K562 (cell line): Measurements from ENCODE around the gene DNAAF3. TPM values are rescaled to one million over a fixed set of nuclear protein-coding genes. Genes with fewer than 3 reads are reported as not detected.

ENCODE experiments used
- CC2D1A ChIP-seq: fragments of 450-650 bp; IDR thresholded peaks from 2 replicates; pipeline ENCODE4 v1.6.1; 2017; ENCODE audit warnings: mild to moderate bottlenecking
- COPS2 ChIP-seq: fragments of 450-650 bp; conservative IDR thresholded peaks from 2 replicates; pipeline ENCODE4 v1.6.1; 2016; ENCODE audit warnings: mild to moderate bottlenecking, moderate library complexity
- DDX20 ChIP-seq: fragments of 450-650 bp; IDR thresholded peaks from 2 replicates; pipeline ENCODE4 v1.6.1; 2016; ENCODE audit warnings: missing genetic modification characterization, low read depth, mild to moderate bottlenecking, missing compliant biosample characterization, moderate library complexity
- EGR1 ChIP-seq: fragments of 450-650 bp; conservative IDR thresholded peaks from 2 replicates; pipeline ENCODE4 v1.6.1; 2017; ENCODE audit warnings: mild to moderate bottlenecking
- ERF ChIP-seq: fragments of 450-650 bp; formaldehyde crosslinking; IDR thresholded peaks from 2 replicates; pipeline ENCODE4 v1.4.0; 2020; ENCODE audit warnings: mild to moderate bottlenecking, mixed read lengths
- ESRRA ChIP-seq: fragments of 450-650 bp; IDR thresholded peaks from 2 replicates; pipeline ENCODE4 v1.6.1; 2014; ENCODE audit warnings: low read depth, mild to moderate bottlenecking, moderate library complexity, borderline replicate concordance
- FOXK1 ChIP-seq: sonication (generic); formaldehyde crosslinking; IDR thresholded peaks from 2 replicates; pipeline ENCODE4 v1.8.0; 2022; ENCODE audit warnings: missing genetic modification reagents, mild to moderate bottlenecking, borderline replicate concordance
- HES1 ChIP-seq: fragments of 450-650 bp; IDR thresholded peaks from 2 replicates; pipeline ENCODE4 v1.6.1; 2016; ENCODE audit warnings: low read depth, mild to moderate bottlenecking, moderate library complexity
- HINFP ChIP-seq: fragments of 450-650 bp; conservative IDR thresholded peaks from 2 replicates; pipeline ENCODE4 v1.6.1; 2016; ENCODE audit warnings: missing genetic modification characterization, low read depth, mild to moderate bottlenecking, control low read depth, missing compliant biosample characterization
- HMGXB4 ChIP-seq: sonication (generic); formaldehyde crosslinking; IDR thresholded peaks from 2 replicates; pipeline ENCODE4 v1.8.1; 2023; ENCODE audit warnings: mild to moderate bottlenecking, missing genetic modification reagents
- MTF1 ChIP-seq: fragments of 250-450 bp; sonication (Bioruptor Pico); IDR thresholded peaks from 2 replicates; pipeline ENCODE4 v1.9.0; 2021; ENCODE audit warnings: moderate library complexity, mild to moderate bottlenecking, inconsistent platforms, borderline replicate concordance
- NFYB ChIP-seq: IDR thresholded peaks from 2 replicates; pipeline ENCODE4 v1.6.1; 2011; ENCODE audit warnings: mild to moderate bottlenecking, moderate library complexity; ENCODE audit not compliant: insufficient read length; ENCODE audit errors: extremely low read depth
- PHF21A ChIP-seq: fragments of 450-650 bp; IDR thresholded peaks from 2 replicates; pipeline ENCODE4 v1.6.1; 2017; ENCODE audit warnings: low read depth, borderline replicate concordance
- PRMT5 ChIP-seq: sonication (generic); formaldehyde crosslinking; IDR thresholded peaks from 2 replicates; pipeline ENCODE4 v1.5.0; 2020; ENCODE audit warnings: missing genetic modification reagents
- RBM14 ChIP-seq: fragments of 200-400 bp; formaldehyde crosslinking; IDR thresholded peaks from 2 replicates; pipeline ENCODE4 v1.6.1; 2018; ENCODE audit warnings: low read depth, mild to moderate bottlenecking, low read length, moderate library complexity, borderline replicate concordance; ENCODE audit not compliant: insufficient read depth
- SIRT6 ChIP-seq: IDR thresholded peaks from one replicate; pipeline ENCODE4 v1.6.1; 2012; ENCODE audit warnings: low read depth, mild to moderate bottlenecking, control low read depth, inconsistent platforms, low read length, moderate library complexity
- TAF7 ChIP-seq: fragments of 450-650 bp; IDR thresholded peaks from 2 replicates; pipeline ENCODE4 v1.6.1; 2016; ENCODE audit warnings: missing genetic modification characterization, missing compliant biosample characterization
- TFAM ChIP-seq: fragments of 250-450 bp; sonication (Bioruptor Pico); conservative IDR thresholded peaks from 2 replicates; pipeline ENCODE4 v1.5.0; 2021; ENCODE audit warnings: mild to moderate bottlenecking, moderate library complexity
- ZNF239 ChIP-seq: fragments of 250-450 bp; sonication (Bioruptor Pico); IDR thresholded peaks from 2 replicates; pipeline ENCODE4 v1.4.0; 2020; ENCODE audit warnings: mild to moderate bottlenecking
- ZNF41 ChIP-seq: fragments of 250-450 bp; sonication (Bioruptor Pico); conservative IDR thresholded peaks from 2 replicates; pipeline ENCODE4 v1.4.0; 2020; ENCODE audit warnings: mild to moderate bottlenecking
- ZNF668 ChIP-seq: fragments of 250-450 bp; sonication (Bioruptor Pico); IDR thresholded peaks from 2 replicates; pipeline ENCODE4 v1.8.0; 2022; ENCODE audit warnings: mild to moderate bottlenecking, inconsistent platforms
- ZNF79 ChIP-seq: fragments of 250-450 bp; sonication (Bioruptor Pico); IDR thresholded peaks from 2 replicates; pipeline ENCODE4 v1.4.0; 2020; ENCODE audit warnings: low read depth, mild to moderate bottlenecking, moderate library complexity
- polyA plus RNA-seq, 8 experiments: library from polyadenylated mRNA; depleted of rRNA in 4 of 8; stranded (reverse) in 5 of 8; unstranded in 3 of 8; fragments of >200 nt; fragmentation: Nextera tagmentation in 2 of 8; fragmentation: Illumina TruSeq in 1 of 8; extraction: Ambion mirVana in 2 of 8; extraction: Trizol in 1 of 8; gene quantifications; 2 replicates each; pipeline versions ENCODE4 v1.2.1 to v1.2.3, GENCODE V29; 2011 to 2014; ENCODE audit warnings: inconsistent platforms in 1 of 8, missing spikeins in 1 of 8
- total RNA-seq, 7 experiments: library from RNA; depleted of rRNA in 6 of 7; stranded (reverse); fragments of >200 nt in 6 of 7; fragmentation: Illumina TruSeq in 2 of 7; extraction: Trizol in 2 of 7; gene quantifications; 2 replicates each; pipeline versions ENCODE4 v1.2.1 to v1.2.3, GENCODE V29; 2011 to 2021; ENCODE audit warnings: low replicate concordance in 1 of 7

DNAAF3 gene
- total and polyA plus RNA-seq, 9 of the 15 experiments (the other 6 are each of a cell fraction or from before 2014, with no cell fraction given) = 21.6 to 61.5 (median 43.0) TPM

GRCh38 chr19:55158848-55159749, 7.3 kb downstream of the DNAAF3 start (continued):
- no peak for TF ChIP-seq SIRT6
- TF ChIP-seq ZNF668 (CRISPR knock-in tag) = no peak
- TF ChIP-seq CC2D1A = peak; percentile 54; the same call in 1 of the 2 replicates
- no peak for TF ChIP-seq PRMT5 (CRISPR knock-in tag)
- TF ChIP-seq HES1 = no peak
- TF ChIP-seq ZNF79 (CRISPR knock-in tag) = no peak
- no peak for TF ChIP-seq ERF
- no peak for TF ChIP-seq HMGXB4 (CRISPR knock-in tag)
- TF ChIP-seq MTF1 (CRISPR knock-in tag) = no peak
- TF ChIP-seq ZNF41 (CRISPR knock-in tag) = no peak
- no peak for TF ChIP-seq TFAM (CRISPR knock-in tag)
- TF ChIP-seq TAF7 (tag) = no peak
- 0 out of 2 replicates have a peak, but pooled peaks have one; percentile 15 for TF ChIP-seq EGR1
- no peak for TF ChIP-seq DDX20 (tag)
- TF ChIP-seq FOXK1 (CRISPR knock-in tag) = no peak
- no peak for TF ChIP-seq ESRRA
- TF ChIP-seq HINFP (tag) = no peak
- no peak for TF ChIP-seq RBM14
- TF ChIP-seq PHF21A = no peak
- no peak for TF ChIP-seq ZNF239 (CRISPR knock-in tag)
- no peak for TF ChIP-seq NFYB
- TF ChIP-seq COPS2 = no peak
